ENCODE measurements around the gene LSM7.
A peak's percentile ranks its signal among the peaks of the same experiment; 100 is the strongest.

The LSM7 gene

GRCh38 chr19:2345794-2346663 is 17.6 kb upstream of the LSM7 start:
- DNase-seq: peak; percentile 89 to 91
- no peak for TF ChIP-seq GATA1 (IDR thresholded peaks at IDR 0.05; ENCODE audit: low read depth, low read length)

GRCh38 chr19:2345076-2345475 is 16.7 kb upstream of the LSM7 start:
- no peak for DNase-seq
- TF ChIP-seq GATA1 (IDR thresholded peaks at IDR 0.05; ENCODE audit: low read depth, low read length) (no peak), POLR2A (IDR thresholded peaks at IDR 0.05; ENCODE audit: low read length) (no peak)

- TF ChIP-seq GATA1 (IDR thresholded peaks at IDR 0.05; ENCODE audit: low read depth, low read length): no peak
- TF ChIP-seq POLR2A (IDR thresholded peaks at IDR 0.05; ENCODE audit: low read length): no peak
- no peak for DNase-seq
Measured at GRCh38 chr19:2344381-2344870, 16.0 kb upstream of the LSM7 start.

- TF ChIP-seq GATA1 (IDR thresholded peaks at IDR 0.05; ENCODE audit: low read depth, low read length) (no peak), POLR2A (IDR thresholded peaks at IDR 0.05; ENCODE audit: low read length) (no peak)
- no peak for DNase-seq
Measured at GRCh38 chr19:2343289-2343982, 15.1 kb upstream of the LSM7 start.

- DNase-seq: no peak
- TF ChIP-seq POLR2A (IDR thresholded peaks at IDR 0.05; ENCODE audit: low read length) (no peak), GATA1 (IDR thresholded peaks at IDR 0.05; ENCODE audit: low read depth, low read length) (no peak)
Measured at GRCh38 chr19:2342656-2343288, 14.4 kb upstream of the LSM7 start.

GRCh38 chr19:2341982-2342381 is 13.6 kb upstream of the LSM7 start:
- TF ChIP-seq GATA1 (IDR thresholded peaks at IDR 0.05; ENCODE audit: low read depth, low read length) (no peak), POLR2A (IDR thresholded peaks at IDR 0.05; ENCODE audit: low read length) (no peak)
- DNase-seq: no peak

- DNase-seq: peak in 1 of 2 experiments; percentile 22
Measured at GRCh38 chr19:2341244-2341751, 12.9 kb upstream of the LSM7 start.

GRCh38 chr19:2340496-2341243 is 12.3 kb upstream of the LSM7 start:
- DNase-seq: no peak
- TF ChIP-seq GATA1 (IDR thresholded peaks at IDR 0.05; ENCODE audit: low read depth, low read length) (no peak), POLR2A (IDR thresholded peaks at IDR 0.05; ENCODE audit: low read length) (no peak)

More at GRCh38 chr19:2341244-2341751, 12.9 kb upstream of the LSM7 start:
- no peak for TF ChIP-seq GATA1 (IDR thresholded peaks at IDR 0.05; ENCODE audit: low read depth, low read length)
- TF ChIP-seq POLR2A (IDR thresholded peaks at IDR 0.05; ENCODE audit: low read length): no peak

GRCh38 chr19:2339644-2340310 is 11.4 kb upstream of the LSM7 start:
- DNase-seq: no peak
- no peak for TF ChIP-seq POLR2A (IDR thresholded peaks at IDR 0.05; ENCODE audit: low read length)
- TF ChIP-seq GATA1 (IDR thresholded peaks at IDR 0.05; ENCODE audit: low read depth, low read length): no peak

- TF ChIP-seq POLR2A (IDR thresholded peaks at IDR 0.05; ENCODE audit: low read length): no peak
- TF ChIP-seq GATA1 (IDR thresholded peaks at IDR 0.05; ENCODE audit: low read depth, low read length): no peak
Measured at GRCh38 chr19:2338751-2339643, 10.6 kb upstream of the LSM7 start.

GRCh38 chr19:2338055-2338615 is 9.7 kb upstream of the LSM7 start:
- DNase-seq: no peak
- TF ChIP-seq POLR2A (IDR thresholded peaks at IDR 0.05; ENCODE audit: low read length): no peak
- TF ChIP-seq GATA1 (IDR thresholded peaks at IDR 0.05; ENCODE audit: low read depth, low read length): no peak

More at GRCh38 chr19:2338751-2339643, 10.6 kb upstream of the LSM7 start:
- no peak for DNase-seq

GRCh38 chr19:2337329-2337707 is 8.9 kb upstream of the LSM7 start:
- TF ChIP-seq POLR2A (IDR thresholded peaks at IDR 0.05; ENCODE audit: low read length): no peak
- no peak for TF ChIP-seq GATA1 (IDR thresholded peaks at IDR 0.05; ENCODE audit: low read depth, low read length)
- no peak for DNase-seq

All from erythroblast (primary cell).